HG03342 (cell line): ENCODE measurements around the gene PDP2.

ENCODE experiments used
- ATAC-seq: cut with Tn5 transposase; IDR thresholded peaks from one replicate; pipeline ENCODE4 v1.9.1; 2021; ENCODE audit warnings: mild to moderate bottlenecking, moderate library complexity; ENCODE audit not compliant: unreplicated experiment

Gene PDP2

GRCh38 chr16:66880288-66881013 lies at the start of gene PDP2:
Gene PDP2, plus strand, starts transcription at chr16:66880515. Its CDS starts 3,770 bp downstream, at chr16:66884285.
- peak; percentile 95 for ATAC-seq

- ATAC-seq: no peak
Measured at GRCh38 chr16:66832190-66832589, 48.1 kb upstream of the PDP2 start.

GRCh38 chr16:66832661-66833305 lies 47.5 kb upstream of the PDP2 start:
- ATAC-seq: no peak

- no peak for ATAC-seq
Measured at GRCh38 chr16:66834746-66835145, 45.6 kb upstream of the PDP2 start.

GRCh38 chr16:66840883-66841282 lies 39.4 kb upstream of the PDP2 start:
- ATAC-seq: no peak

- no peak for ATAC-seq
Measured at GRCh38 chr16:66841366-66841765, 38.9 kb upstream of the PDP2 start.

GRCh38 chr16:66842765-66843164 lies 37.5 kb upstream of the PDP2 start:
- ATAC-seq: no peak

GRCh38 chr16:66843191-66843590 lies 37.1 kb upstream of the PDP2 start:
- no peak for ATAC-seq

- no peak for ATAC-seq
Measured at GRCh38 chr16:66844009-66844341, 36.3 kb upstream of the PDP2 start.

GRCh38 chr16:66844342-66845079 lies 35.8 kb upstream of the PDP2 start, which contains the start of gene CA7:
Gene CA7, plus strand, starts transcription at chr16:66844414. Its CDS starts 74 bp downstream, at chr16:66844488.
- no peak for ATAC-seq

- no peak for ATAC-seq
Measured at GRCh38 chr16:66845080-66845410, 35.3 kb upstream of the PDP2 start.

- no peak for ATAC-seq
Measured at GRCh38 chr16:66845791-66846221, 34.5 kb upstream of the PDP2 start.

- ATAC-seq: no peak
Measured at GRCh38 chr16:66846266-66846665, 34.0 kb upstream of the PDP2 start.

- no peak for ATAC-seq
Measured at GRCh38 chr16:66846831-66847230, 33.5 kb upstream of the PDP2 start.

- ATAC-seq: no peak
Measured at GRCh38 chr16:66847533-66848067, 32.7 kb upstream of the PDP2 start.

GRCh38 chr16:66848172-66848571 lies 32.1 kb upstream of the PDP2 start:
- no peak for ATAC-seq

GRCh38 chr16:66849021-66849420 lies 31.3 kb upstream of the PDP2 start:
- ATAC-seq: no peak

- ATAC-seq: no peak
Measured at GRCh38 chr16:66849549-66849948, 30.8 kb upstream of the PDP2 start.

- ATAC-seq: no peak
Measured at GRCh38 chr16:66850115-66850815, 30.1 kb upstream of the PDP2 start.

GRCh38 chr16:66851166-66851964 lies 28.9 kb upstream of the PDP2 start:
- no peak for ATAC-seq
